COLO668 (cell line): Measurements from ENCODE around the gene ADAMTS2.
"Not testable (repeated sequence)": the region's sequence is repeated elsewhere in the genome, so short reads cannot be mapped to it uniquely, and the experiment has no call there.

Source experiments
- DNase-seq: peaks from one replicate; lab custom pipeline; 2025; ENCODE audit not compliant: unreplicated experiment; lab: John Stamatoyannopoulos, UW

Gene ADAMTS2

DNA sequence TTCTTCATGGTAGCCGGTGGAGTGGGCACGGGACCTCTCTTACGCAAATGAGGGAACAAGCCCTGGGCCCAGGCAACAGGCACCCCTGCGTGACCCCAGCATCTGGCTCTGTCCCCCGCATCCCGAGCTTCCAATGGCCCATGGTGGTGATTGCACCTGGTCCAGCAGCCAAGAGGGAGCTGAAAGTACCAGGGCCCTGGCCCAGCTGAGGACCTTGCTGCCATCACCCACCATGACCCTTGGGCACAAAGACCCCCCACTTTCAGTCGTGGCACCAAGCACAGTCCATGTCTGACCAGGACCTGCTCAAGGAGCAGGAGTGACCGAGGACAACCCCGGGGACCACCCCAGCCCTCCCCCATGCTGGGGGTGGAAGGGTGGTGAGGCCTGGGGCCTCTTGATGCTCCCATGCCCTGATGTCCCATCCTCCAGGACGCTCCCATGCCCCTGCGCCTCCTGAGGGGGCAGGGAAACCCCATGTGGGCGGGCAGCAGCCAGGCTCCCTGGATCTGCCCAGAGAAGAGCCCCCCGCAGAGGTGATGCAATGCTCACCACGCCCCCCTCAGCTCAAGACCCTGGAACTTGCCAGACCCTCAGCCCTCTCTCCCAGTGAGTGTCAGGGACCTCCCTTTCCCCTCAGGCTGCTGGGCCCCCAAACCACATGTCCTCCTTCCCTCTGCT is 123.9 kb downstream of the ADAMTS2 start:
- no peak for DNase-seq

DNA sequence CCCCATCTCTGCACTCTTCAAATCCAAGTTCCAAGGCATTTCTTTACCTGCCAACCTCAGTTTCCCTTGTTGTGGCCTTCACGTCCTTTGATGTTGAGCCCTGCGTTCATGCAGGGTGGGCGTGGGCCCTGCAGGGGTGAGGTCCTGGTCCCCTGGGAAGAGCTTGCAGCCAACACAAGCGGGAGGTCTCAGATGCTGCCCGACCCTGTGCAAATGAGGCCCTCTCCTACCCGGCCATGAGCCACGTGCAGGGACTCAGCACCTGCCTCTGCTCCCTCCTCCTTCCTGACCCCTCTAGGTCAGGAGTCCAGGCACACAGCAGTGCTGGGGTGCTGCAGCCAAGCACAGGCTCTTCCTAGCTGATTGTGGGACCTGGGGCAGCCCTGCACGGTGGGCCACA is 124.5 kb downstream of the ADAMTS2 start:
- no peak for DNase-seq

DNA sequence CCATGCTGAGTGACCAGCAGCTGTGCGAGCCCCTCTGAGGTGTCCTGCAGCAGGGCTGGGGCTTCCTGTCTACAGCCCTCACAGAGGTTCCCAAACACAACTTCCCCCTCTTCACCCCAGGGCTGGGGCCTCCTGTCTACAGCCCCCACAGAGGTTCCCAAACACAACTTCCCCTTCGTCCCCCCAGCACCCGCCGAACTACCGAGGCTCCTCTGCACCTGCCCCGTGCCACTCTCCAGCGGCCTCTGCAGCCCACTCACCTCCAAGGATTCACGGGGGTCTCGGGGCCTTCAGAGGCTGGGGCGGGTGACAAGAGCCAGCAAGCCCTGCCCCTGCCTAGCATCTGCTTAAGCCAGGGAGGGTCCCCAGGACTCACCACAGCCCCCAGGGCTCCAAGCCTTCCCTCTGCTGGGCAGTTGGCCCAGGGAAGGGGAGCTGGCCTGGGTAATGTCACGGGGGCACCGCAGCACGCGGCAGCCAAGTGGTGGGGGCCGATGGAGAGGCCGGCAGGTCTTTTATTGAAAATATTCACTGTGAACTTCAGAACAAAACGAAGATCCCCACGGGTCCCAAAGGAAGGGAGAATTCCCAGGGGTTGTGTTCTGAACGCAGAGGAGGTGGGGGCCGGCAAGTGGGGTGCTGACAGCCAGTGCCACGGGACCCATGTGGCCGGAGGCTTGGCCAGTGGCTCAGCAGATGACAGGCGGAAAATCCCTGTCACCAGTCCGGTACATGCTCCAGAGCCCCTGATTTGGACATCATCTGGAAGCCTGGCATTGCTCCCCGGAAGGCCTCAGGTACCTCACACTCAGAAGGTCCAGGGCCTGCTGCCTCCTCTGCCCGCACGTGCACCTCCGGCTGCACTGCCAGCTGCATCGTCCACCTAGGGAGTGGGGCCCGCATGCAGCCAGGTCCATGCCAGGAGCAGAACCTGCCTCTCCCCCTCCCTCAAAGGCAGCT is 125.3 kb downstream of the ADAMTS2 start:
- no peak for DNase-seq

DNA sequence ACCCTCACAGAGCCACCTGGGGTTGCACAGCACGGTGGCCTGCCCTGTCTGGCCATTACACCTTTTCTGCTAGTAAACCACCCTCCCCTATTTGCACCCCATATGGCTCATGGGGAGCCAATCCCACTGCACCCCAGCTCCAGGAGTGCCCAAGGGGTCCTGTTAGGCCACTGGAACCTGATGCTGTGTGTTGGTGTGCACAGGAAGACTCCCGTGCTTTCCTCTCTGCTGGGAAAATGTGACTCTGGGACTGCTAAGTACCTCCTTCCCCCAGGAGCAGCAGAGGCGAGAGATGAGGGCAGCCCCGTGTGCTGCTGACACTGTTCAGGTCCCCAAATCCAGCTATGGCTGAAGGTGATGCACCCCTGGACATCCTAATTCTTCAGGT is 126.3 kb downstream of the ADAMTS2 start:
- DNase-seq, result no peak

DNA sequence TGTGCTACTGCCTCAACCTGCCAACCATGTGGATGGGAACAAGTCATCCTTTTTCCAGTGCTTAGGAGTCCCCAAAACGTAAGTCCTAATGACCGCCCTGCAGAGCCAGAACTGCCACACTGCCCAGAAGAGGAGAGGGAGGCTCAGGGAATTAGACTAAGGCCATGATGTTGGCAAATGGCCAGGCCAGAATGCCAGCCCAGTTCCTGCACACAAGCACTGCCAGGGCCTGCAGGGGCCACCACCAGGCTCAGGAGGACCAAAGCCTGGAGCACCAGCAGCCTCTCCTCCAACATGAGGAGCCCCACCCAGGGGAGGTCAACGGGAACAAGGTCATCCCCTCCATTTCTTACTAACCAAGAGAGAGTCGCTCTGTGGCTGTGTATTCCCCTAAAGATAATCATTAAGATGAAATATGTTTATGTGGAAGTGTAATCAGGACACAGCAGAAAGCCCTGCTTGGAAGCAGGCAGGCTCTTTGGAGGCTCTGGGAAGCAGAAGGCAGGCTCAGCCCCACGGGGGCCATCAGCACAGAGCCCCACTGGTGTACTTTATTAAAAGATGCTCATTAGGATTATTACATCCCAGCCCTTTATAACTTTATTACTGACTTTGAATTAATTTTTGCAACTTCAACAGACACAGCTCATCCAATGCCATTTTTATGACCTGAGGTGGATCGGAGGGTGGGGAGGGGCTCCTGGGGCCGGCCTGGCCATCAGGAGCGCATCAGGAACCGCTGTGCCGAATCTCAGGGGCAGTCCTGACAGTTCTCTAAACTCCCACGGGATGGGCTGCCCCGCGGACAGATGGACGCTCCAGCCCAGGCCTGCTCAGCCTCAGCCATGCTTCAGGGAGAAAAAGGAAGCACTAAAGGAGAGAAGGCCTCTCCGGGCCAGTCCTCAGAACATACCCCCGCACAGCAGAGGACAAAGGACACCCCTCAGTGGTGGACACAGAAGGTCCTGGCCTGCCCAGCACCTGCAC is 127.0 kb downstream of the ADAMTS2 start:
- no peak for DNase-seq

DNA sequence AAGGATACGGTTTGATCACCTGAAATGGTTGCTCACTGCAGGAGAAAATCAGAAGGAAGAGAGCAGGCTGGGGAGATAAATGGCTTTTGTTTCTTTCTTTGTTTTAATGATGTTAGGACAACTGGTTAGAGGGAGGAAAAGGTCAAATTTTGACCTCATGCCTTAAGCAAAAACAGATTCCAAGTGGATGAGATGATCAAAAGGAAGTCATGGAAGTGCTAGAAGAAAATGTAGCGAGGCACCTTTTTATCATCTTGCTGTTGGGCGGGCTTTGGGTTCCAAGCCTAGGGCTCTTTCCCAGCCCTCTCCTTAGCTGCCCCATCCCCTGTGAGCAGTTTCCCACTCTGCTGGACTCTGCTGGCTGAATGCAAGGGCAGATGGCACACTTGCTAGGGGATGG is 127.9 kb downstream of the ADAMTS2 start:
- DNase-seq, result no peak

DNA sequence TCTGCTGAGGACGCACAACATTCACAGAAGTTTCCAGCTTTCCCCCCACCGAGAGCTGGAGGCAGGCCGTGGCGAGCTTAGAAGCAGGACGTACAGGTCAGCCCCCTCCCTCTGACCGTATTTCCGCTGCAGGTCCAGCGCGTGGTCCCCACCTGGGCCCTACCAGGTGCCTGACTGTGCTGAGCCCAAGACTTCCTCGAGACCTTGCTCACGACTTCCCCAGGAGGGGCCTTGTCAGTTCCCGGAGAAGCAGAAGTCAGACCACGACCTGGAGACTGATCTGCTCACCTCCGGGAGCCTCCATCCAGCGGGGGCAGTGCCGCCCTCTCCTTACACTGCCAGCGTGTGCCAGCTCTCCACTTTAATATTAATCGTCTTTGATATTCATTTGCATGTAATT is 128.9 kb downstream of the ADAMTS2 start:
- not testable (repeated sequence) for DNase-seq

DNA sequence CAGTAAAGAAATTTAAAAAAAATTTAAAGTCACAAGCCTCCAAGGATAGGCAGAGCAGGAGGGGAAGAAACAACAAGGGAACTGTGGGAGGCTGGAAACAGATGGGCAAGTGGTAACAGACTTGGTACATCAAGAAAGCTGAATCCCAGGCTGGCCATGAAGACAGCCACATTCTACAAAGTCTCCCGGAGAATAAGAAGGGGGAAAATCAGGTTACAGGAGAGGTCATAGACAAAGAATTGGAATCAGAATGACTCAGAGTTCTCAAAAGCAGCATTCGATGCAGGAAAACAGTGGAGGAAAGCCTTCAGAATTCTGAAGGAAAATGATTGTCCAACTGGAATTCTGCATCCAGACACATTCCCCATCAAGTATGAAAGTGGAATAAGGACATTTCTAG is 129.7 kb downstream of the ADAMTS2 start:
- DNase-seq, result no peak

DNA sequence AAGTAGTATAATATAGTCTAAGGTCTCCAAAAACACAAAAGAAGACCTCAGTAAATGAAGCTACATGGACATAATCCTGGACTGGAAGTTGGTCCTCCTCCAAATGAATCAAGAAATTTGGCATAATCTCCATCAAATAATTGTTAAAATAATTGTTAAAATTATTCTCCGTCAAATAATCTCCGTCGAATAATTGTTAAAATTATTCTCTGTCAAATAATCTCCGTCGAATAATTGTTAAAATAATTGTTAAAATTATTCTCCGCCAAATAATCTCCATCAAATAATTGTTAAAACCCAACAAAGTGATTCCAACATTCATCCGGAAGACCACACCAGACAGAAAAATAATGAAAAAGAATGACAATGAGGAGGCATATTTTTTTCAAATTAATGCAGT is 130.6 kb downstream of the ADAMTS2 start:
- no peak for DNase-seq

DNA sequence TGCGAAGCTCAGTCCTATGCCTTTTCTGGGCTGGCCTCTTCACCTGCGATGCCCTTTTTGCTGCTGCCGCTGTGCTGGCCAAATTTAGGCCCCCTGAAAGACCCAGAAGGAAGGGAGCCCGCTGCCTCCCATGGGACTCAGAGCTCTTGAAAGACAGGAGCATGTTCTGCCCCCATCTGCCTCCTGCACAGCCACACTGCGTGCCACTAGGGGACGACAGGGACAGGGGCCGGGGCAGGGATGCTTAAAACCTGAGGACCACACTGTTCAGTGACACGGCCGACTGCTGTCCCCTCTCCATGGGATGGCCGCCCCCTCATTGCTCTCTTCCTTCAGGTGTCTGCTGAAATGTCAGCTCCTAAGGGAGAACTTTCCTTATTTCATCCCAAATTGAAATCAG is 132.4 kb downstream of the ADAMTS2 start:
- no peak for DNase-seq

DNA sequence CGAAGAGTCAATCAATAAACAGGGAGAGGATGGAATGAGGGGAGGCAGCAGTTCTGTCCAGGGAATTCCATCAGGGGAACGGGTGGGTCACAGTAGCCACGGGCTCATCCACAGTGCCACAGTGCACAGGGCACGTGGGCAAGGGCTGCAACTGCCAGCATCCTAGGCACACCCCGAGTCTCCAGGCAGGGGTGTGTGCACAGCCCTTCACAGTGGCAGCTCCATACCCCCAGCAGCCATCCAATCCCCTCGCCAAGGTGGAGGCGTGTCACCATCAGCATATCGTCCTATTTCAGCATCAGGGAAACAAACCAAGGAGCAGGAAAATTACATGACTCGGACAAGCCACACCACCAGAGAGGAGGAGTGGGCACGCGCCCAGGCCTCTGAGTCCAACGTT is 133.6 kb downstream of the ADAMTS2 start:
- DNase-seq, result no peak

DNA sequence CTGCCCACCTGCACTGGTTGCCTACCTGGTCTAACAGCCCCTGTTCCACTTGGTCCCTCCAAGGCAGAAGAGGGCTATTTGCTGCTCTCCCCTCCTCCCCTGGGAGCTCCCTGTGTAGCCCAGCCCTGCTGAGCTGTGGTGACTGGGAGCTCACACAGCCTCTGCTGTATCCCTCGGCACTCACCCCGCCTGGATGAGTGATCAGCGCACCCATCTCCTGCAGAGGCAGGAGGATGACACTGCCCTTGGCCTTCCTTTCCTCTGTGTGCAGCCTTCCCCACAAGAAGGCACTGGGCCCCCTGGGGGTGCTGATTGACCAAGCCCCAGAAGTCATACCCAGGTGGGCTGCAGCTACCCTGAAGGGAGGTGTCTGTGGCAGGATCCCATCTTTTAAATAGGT is 134.2 kb downstream of the ADAMTS2 start:
- DNase-seq, result no peak

DNA sequence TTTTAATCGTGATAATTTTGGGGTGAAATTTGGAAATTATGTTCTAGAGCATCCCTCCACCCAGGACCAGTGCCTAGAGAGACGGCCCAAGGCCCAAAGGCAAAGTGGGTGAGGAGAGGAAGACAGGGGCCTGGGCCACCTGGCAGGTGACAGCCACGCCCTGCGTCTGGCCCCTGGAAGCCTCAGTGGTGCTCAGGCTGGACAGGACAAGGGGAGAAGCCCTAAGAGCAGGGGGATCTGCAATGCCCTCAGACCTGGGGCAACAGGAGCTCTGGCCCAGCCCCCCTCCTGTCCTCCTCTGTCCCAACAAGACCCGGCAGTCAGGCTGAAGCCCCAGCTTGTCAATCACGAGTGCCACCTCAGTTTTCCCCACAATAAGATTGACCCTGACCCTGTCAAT is 134.8 kb downstream of the ADAMTS2 start:
- no peak for DNase-seq

DNA sequence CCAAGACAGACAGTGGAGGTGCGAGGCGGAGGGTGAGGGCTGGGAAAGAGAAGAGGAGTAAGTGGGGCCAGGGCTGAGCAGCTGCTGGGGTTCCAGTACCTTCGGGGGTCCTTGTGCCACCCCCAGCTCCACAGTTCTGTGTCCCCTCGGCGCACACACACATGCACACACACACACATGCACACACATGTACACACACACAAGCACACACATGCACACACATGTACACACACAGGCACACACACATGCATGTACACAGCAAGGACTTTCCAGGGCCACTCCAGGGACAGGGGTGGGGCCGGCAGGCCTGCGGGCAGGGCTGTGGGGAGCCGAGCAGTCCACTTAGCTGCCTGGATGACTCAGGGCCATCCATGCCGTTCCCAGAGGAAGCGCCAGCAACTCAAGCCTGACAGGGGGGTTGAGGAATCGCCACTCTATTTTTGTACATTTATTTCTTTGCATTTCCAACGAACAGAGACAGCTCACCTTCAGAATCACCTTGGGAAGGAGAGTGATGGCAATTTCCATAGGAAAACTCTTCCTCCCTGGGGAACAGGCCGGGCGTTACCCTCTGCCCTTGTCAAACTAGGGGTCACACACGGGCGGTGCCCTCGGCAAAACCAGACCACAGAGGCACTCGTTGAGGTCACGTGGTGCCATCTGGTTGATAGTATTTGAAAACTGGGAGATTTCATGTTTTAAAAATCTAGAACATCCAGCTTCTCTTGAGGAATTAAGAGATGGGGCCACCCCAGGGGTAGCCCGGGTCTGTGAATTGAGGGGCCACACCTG is 135.7 kb downstream of the ADAMTS2 start:
- no peak for DNase-seq

DNA sequence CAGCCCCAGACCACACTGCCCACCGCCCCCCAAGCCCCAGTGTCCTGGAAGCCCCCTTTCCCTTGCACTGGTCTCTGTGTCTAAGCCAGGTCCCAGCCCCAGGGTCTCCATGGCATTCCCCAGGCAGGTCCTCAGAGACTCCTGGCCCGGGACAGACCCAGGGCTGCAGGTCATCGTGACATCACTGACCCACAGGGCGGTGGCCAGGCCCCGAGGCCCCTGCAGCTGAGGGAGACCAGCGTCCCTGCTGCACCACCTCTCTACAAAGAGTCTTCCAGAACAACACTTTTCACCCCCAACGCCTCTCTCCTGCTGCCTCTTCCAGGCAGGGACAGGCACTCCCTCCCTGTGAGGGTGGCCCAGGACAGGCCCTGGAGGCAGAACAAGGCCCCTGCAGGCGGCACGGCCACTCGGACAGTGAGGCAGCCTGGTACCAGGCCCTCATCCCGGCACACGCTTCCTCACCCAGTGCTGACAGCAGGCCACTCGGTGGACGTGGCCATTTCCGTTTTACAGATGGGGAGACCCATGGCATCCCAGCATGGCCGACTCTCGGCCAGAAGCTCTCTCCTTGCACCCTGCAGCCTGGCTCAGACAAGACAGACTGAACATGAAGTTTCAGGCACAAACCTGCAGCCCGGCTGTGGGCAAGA is 136.4 kb downstream of the ADAMTS2 start:
- DNase-seq, result no peak

DNA sequence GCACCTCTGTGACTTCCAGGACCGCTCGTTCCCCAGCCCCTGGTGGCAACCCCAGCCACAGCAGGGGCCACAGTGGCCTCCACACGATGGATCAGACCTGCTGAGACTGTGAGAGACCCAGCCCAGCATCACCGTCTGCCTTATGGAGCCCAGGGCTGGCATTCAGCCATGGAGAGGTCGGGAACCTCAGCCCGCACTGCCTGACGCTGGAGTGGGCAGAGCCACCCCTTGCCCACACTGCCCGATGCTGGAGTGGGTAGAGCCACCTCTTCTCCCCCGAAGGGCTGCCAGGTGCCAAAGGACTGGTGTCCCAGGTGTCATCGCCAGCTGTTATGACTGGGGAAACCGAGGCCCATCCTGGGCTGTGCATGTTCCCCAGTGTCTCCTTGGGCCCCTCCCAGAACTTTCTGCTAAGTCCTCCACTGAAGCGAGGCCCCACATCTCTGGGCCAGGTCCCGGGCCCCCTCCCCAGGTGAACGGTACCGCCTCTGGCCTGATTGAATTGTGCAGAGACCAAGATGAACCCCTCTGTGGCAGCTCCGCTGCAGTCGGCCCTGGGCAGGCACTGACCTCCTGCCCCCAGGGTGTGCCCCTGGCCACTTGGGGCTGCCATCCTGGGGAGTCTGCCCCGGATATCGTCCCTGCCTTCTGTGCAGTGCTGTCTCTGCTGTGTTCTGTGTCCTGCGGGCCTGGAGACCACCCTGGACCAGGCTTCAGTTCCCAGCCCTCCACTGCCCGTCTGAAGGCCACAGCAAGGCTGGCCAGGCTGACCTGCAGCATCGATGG is 137.1 kb downstream of the ADAMTS2 start:
- DNase-seq, result no peak

DNA sequence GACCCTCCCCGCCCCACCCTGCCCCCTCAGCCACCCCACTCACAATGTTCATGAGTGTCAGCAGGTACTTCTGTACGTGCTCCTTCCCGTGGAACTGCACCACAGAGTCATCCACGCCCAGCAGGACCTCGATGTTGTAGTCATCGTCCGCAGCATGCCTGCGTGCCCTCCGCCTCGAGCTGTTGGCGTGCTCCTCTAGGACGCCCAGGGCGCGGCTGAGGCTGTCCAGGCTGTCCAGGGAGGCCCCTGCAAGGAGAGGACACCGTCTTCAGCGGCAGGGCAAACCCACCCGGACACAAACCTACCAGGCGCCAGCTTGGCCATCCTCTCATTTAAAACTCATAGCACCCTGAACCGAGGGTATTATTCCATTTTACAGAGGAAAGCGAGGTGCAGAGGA is 137.8 kb downstream of the ADAMTS2 start:
- no peak for DNase-seq

DNA sequence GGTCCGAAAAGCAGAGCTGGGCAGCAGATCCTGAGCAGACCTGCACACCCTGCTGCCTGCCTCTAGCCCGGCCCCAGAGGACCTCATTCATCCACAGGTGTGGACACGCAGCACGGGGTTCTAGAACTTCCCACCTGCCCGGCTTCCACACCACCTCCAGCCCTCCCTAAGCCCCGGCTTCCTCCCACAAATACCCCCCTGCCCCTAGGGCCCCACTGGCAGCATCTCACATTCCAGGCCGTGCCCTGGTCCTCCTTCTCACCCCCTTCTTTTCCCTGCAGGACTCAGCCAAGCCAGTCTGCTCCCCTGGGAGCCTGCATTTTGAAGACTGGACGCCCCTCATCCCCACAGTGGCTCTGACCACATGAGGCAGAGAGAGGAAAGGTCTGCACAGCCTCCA is 138.9 kb downstream of the ADAMTS2 start:
- no peak for DNase-seq

DNA sequence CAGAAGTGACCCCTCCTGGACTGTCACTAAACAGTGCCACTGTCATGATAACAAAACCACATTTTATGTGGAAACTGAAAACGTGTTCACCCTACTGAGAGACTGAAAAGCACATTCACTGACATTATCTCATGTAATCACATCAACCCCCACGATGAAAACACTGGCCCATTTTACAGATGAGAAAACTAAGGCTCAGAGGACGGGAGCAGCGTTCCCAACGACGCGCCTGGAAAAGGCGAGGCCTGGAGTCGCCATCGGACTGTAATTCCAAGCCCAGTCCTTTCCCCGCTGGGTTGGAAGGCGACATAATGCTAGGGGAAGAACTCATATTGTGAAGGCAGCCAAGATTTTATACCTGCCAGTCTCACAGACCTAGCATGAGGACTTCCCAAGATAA is 140.0 kb downstream of the ADAMTS2 start:
- DNase-seq, result no peak
